ENCODE data around the gene MEIOC.

Gene MEIOC

DNA sequence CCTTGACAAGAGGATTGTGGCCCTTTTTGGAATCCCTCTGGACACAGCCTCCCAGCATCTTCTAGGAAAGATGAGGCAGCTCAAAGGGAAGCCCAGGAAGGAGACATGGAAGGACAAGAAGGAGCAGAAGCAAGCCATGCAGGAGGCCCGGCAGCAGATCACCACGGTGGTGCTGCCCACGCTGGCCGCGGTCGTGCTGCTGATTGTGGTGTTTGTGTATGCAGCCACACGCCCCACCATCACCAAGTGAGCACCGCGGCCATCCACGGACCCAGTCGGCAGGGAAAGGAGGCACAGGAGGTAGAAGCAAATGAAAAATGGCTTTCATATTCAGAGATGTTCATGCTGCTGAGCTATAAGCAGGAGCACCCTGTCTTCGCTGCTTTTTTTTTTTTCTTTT lies 10.9 kb upstream of the MEIOC start:
- no peaks in the 10 kb centered on the region for H3K36me3 ChIP-seq (ENCODE audit: control insufficient read depth in 1 of 2, insufficient read depth in 2 of 2, low read depth in 1 of 2, low read length in 2 of 2)
- H2AK5ac ChIP-seq (ENCODE audit: low read length, severe bottlenecking), result no peak overlapping the region
- H3K9ac ChIP-seq (ENCODE audit: low read length), result no peak overlapping the region
- H3K27me3 ChIP-seq (ENCODE audit: control insufficient read depth in 1 of 2, insufficient read depth in 1 of 2, low read length in 2 of 2), result peaks cover 0 to 9% of the 10 kb centered on the region in 2 experiments
- H2BK12ac ChIP-seq (ENCODE audit: low read length in 2 of 2), result no peak overlapping the region
- H3K9me3 ChIP-seq (ENCODE audit: control insufficient read depth, low read length), result no peaks in the 10 kb centered on the region
- H3K18ac ChIP-seq (ENCODE audit: low read depth in 1 of 2, low read length in 2 of 2), result no peak overlapping the region
- no peak overlapping the region for H3K4me2 ChIP-seq (ENCODE audit: low read length, poor library complexity, severe bottlenecking)
- H2BK120ac ChIP-seq (ENCODE audit: low read depth, low read length), result no peak overlapping the region
- no peaks in the 10 kb centered on the region for H3K79me1 ChIP-seq (replicated peaks; ENCODE audit: low read length, poor library complexity, severe bottlenecking)
- no peak overlapping the region for H3K14ac ChIP-seq (ENCODE audit: low read length in 2 of 2)
- H4K8ac ChIP-seq (ENCODE audit: low read length), result no peak overlapping the region
- no peak overlapping the region for H3K4ac ChIP-seq (ENCODE audit: low read depth in 1 of 2, low read length in 2 of 2)
- no peaks in the 10 kb centered on the region for H3K4me1 ChIP-seq (ENCODE audit: control insufficient read depth, insufficient read depth, low read depth, low read length)
- H2AFZ ChIP-seq (ENCODE audit: low read depth, low read length), result no peak overlapping the region
- H3K4me3 ChIP-seq (ENCODE audit: insufficient read depth in 1 of 2, low read depth in 1 of 2, low read length in 2 of 2), result no peak overlapping the region
- no peak overlapping the region for H2BK5ac ChIP-seq (ENCODE audit: low read depth, low read length, poor library complexity, severe bottlenecking)
- no peak overlapping the region for H3K27ac ChIP-seq (ENCODE audit: low read length, poor library complexity, severe bottlenecking)
- H2BK15ac ChIP-seq (ENCODE audit: low read depth, poor library complexity, severe bottlenecking), result no peak overlapping the region
- no peak overlapping the region for H4K91ac ChIP-seq (ENCODE audit: low read length)
- no peak overlapping the region for H3K23ac ChIP-seq (ENCODE audit: low read length in 2 of 2)
- 88% methylated on average over 12 of the region's 12 CpGs for WGBS
- no peak for DNase-seq

DNA sequence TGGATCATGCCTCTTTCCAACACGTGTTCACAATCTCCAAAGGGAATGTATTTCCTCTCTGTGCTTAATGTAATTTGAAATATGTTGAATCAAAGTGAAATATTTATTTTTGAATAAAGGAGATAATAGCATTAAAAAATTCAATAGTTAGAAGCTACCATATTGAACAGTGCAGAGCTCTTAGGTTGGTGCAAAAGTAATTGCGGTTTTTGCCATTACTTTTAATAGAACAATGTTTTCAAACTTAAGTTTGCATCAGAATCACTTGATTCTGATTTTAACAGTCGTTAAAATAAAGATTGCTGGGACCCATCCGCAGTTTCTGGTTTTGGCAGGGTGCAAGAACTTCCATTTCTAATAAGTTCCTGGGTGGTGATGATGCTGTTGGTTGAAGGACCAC lies 10.0 kb upstream of the MEIOC start:
- H3K23ac ChIP-seq (ENCODE audit: low read length in 2 of 2), result no peak overlapping the region
- 97% methylated on average over 2 of the region's 4 CpGs for WGBS
- H3K36me3 ChIP-seq (ENCODE audit: control insufficient read depth in 1 of 2, insufficient read depth in 2 of 2, low read depth in 1 of 2, low read length in 2 of 2), result no peaks in the 10 kb centered on the region
- H4K8ac ChIP-seq (ENCODE audit: low read length), result no peak overlapping the region
- H3K4ac ChIP-seq (ENCODE audit: low read depth in 1 of 2, low read length in 2 of 2), result no peak overlapping the region
- no peak overlapping the region for H3K18ac ChIP-seq (ENCODE audit: low read depth in 1 of 2, low read length in 2 of 2)
- H4K91ac ChIP-seq (ENCODE audit: low read length), result no peak overlapping the region
- no peaks in the 10 kb centered on the region for H3K9me3 ChIP-seq (ENCODE audit: control insufficient read depth, low read length)
- H2AK5ac ChIP-seq (ENCODE audit: low read length, severe bottlenecking), result no peak overlapping the region
- H3K9ac ChIP-seq (ENCODE audit: low read length), result no peak overlapping the region
- no peak overlapping the region for H2BK15ac ChIP-seq (ENCODE audit: low read depth, poor library complexity, severe bottlenecking)
- DNase-seq, result no peak
- peaks cover 0 to 12% of the 10 kb centered on the region in 2 experiments for H3K27me3 ChIP-seq (ENCODE audit: control insufficient read depth in 1 of 2, insufficient read depth in 1 of 2, low read length in 2 of 2)
- no peak overlapping the region for H3K4me3 ChIP-seq (ENCODE audit: insufficient read depth in 1 of 2, low read depth in 1 of 2, low read length in 2 of 2)
- no peak overlapping the region for H2BK5ac ChIP-seq (ENCODE audit: low read depth, low read length, poor library complexity, severe bottlenecking)
- no peak overlapping the region for H3K14ac ChIP-seq (ENCODE audit: low read length in 2 of 2)
- no peak overlapping the region for H3K27ac ChIP-seq (ENCODE audit: low read length, poor library complexity, severe bottlenecking)
- no peak overlapping the region for H2AFZ ChIP-seq (ENCODE audit: low read depth, low read length)
- H3K4me2 ChIP-seq (ENCODE audit: low read length, poor library complexity, severe bottlenecking), result no peak overlapping the region
- H3K79me1 ChIP-seq (replicated peaks; ENCODE audit: low read length, poor library complexity, severe bottlenecking), result no peaks in the 10 kb centered on the region
- no peak overlapping the region for H2BK120ac ChIP-seq (ENCODE audit: low read depth, low read length)
- H3K4me1 ChIP-seq (ENCODE audit: control insufficient read depth, insufficient read depth, low read depth, low read length), result no peaks in the 10 kb centered on the region
- H2BK12ac ChIP-seq (ENCODE audit: low read length in 2 of 2), result no peak overlapping the region

DNA sequence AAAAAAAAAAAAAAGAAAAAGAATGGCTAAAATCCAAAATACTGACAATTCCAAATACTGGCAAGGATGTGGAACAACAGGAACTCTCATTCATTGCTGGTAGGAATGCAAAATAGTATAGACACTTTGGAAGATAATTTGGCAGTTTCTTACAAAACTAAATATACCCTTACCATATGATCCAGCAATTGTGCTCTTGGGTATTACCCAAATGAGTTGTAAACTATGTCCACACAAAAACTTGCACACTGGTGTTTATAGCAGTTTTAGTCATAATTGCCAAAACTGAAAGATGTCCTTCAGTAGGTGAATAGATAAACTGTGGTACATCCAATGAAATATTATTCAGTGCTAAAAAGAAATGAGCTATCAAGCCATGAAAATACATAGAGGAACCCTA lies 8.5 kb upstream of the MEIOC start:
- Histone ChIP-seq H3K4me1 (ENCODE audit: control insufficient read depth, insufficient read depth, low read depth, low read length) (no peaks in the 10 kb centered on the region), H2BK12ac (ENCODE audit: low read length in 2 of 2) (no peak overlapping the region), H3K9me3 (ENCODE audit: control insufficient read depth, low read length) (no peaks in the 10 kb centered on the region), H4K91ac (ENCODE audit: low read length) (no peak overlapping the region), H3K36me3 (ENCODE audit: control insufficient read depth in 1 of 2, insufficient read depth in 2 of 2, low read depth in 1 of 2, low read length in 2 of 2) (no peaks in the 10 kb centered on the region), H3K14ac (ENCODE audit: low read length in 2 of 2) (no peak overlapping the region), H4K8ac (ENCODE audit: low read length) (no peak overlapping the region), H2BK15ac (ENCODE audit: low read depth, poor library complexity, severe bottlenecking) (no peak overlapping the region), H3K4ac (ENCODE audit: low read depth in 1 of 2, low read length in 2 of 2) (no peak overlapping the region), H3K27me3 (ENCODE audit: control insufficient read depth in 1 of 2, insufficient read depth in 1 of 2, low read length in 2 of 2) (peaks cover 0 to 10% of the 10 kb centered on the region in 2 experiments), H2BK120ac (ENCODE audit: low read depth, low read length) (no peak overlapping the region), H2AK5ac (ENCODE audit: low read length, severe bottlenecking) (no peak overlapping the region), H2AFZ (ENCODE audit: low read depth, low read length) (no peak overlapping the region), H3K23ac (ENCODE audit: low read length in 2 of 2) (no peak overlapping the region), H3K79me1 (replicated peaks; ENCODE audit: low read length, poor library complexity, severe bottlenecking) (no peaks in the 10 kb centered on the region), H3K18ac (ENCODE audit: low read depth in 1 of 2, low read length in 2 of 2) (no peak overlapping the region), H3K4me2 (ENCODE audit: low read length, poor library complexity, severe bottlenecking) (no peak overlapping the region), H3K27ac (ENCODE audit: low read length, poor library complexity, severe bottlenecking) (no peak overlapping the region), H3K4me3 (ENCODE audit: insufficient read depth in 1 of 2, low read depth in 1 of 2, low read length in 2 of 2) (no peak overlapping the region), H2BK5ac (ENCODE audit: low read depth, low read length, poor library complexity, severe bottlenecking) (no peak overlapping the region), H3K9ac (ENCODE audit: low read length) (no peak overlapping the region)
- DNase-seq, result no peak

DNA sequence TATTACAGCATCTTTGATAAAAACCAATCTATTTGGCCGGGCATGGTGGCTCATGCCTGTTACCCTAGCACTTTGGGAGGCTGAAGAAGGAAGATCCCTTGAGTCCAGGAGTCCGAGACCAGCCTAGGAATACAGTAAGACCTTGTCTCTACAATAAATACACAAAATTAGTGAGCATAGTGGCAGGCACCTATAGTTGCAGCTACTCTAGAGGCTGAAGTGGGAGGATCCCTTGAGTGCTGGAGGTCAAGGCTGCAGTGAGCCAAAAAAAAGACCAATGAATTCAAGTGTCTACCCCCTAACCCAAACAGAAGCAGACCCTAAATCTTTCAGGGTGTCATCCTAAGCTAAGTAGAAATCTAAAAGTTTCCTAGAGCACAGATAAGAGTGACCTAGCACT lies 7.3 kb upstream of the MEIOC start:
- Histone ChIP-seq H2BK12ac (ENCODE audit: low read length in 2 of 2) (no peak overlapping the region), H3K9ac (ENCODE audit: low read length) (no peak overlapping the region), H2BK120ac (ENCODE audit: low read depth, low read length) (no peak overlapping the region), H2AFZ (ENCODE audit: low read depth, low read length) (no peak overlapping the region), H3K4ac (ENCODE audit: low read depth in 1 of 2, low read length in 2 of 2) (no peak overlapping the region), H3K9me3 (ENCODE audit: control insufficient read depth, low read length) (no peaks in the 10 kb centered on the region), H2BK15ac (ENCODE audit: low read depth, poor library complexity, severe bottlenecking) (no peak overlapping the region), H3K14ac (ENCODE audit: low read length in 2 of 2) (no peak overlapping the region), H2AK5ac (ENCODE audit: low read length, severe bottlenecking) (no peak overlapping the region), H3K4me3 (ENCODE audit: insufficient read depth in 1 of 2, low read depth in 1 of 2, low read length in 2 of 2) (no peak overlapping the region), H3K79me1 (replicated peaks; ENCODE audit: low read length, poor library complexity, severe bottlenecking) (no peaks in the 10 kb centered on the region), H3K4me1 (ENCODE audit: control insufficient read depth, insufficient read depth, low read depth, low read length) (no peaks in the 10 kb centered on the region), H3K4me2 (ENCODE audit: low read length, poor library complexity, severe bottlenecking) (no peak overlapping the region), H3K27me3 (ENCODE audit: control insufficient read depth in 1 of 2, insufficient read depth in 1 of 2, low read length in 2 of 2) (peaks cover 2 to 17% of the 10 kb centered on the region in 2 experiments), H3K36me3 (ENCODE audit: control insufficient read depth in 1 of 2, insufficient read depth in 2 of 2, low read depth in 1 of 2, low read length in 2 of 2) (no peaks in the 10 kb centered on the region), H3K27ac (ENCODE audit: low read length, poor library complexity, severe bottlenecking) (no peak overlapping the region), H4K8ac (ENCODE audit: low read length) (no peak overlapping the region), H2BK5ac (ENCODE audit: low read depth, low read length, poor library complexity, severe bottlenecking) (no peak overlapping the region), H4K91ac (ENCODE audit: low read length) (no peak overlapping the region), H3K18ac (ENCODE audit: low read depth in 1 of 2, low read length in 2 of 2) (no peak overlapping the region), H3K23ac (ENCODE audit: low read length in 2 of 2) (no peak overlapping the region)
- no CpG with 5 or more reads among the region's 2 CpGs for WGBS
- no peak for DNase-seq
